Measurements from ENCODE around the gene COQ10A. TPM values are rescaled to one million over a fixed set of nuclear protein-coding genes. Genes with fewer than 3 reads are reported as not detected.
A peak's percentile ranks its signal among the peaks of the same experiment; 100 is the strongest.

COQ10A gene
- total and polyA plus RNA-seq, 2 of the 13 experiments (the other 11 are each of a cell fraction or from before 2014, with no cell fraction given), result 21.0 to 37.3 TPM

DNA sequence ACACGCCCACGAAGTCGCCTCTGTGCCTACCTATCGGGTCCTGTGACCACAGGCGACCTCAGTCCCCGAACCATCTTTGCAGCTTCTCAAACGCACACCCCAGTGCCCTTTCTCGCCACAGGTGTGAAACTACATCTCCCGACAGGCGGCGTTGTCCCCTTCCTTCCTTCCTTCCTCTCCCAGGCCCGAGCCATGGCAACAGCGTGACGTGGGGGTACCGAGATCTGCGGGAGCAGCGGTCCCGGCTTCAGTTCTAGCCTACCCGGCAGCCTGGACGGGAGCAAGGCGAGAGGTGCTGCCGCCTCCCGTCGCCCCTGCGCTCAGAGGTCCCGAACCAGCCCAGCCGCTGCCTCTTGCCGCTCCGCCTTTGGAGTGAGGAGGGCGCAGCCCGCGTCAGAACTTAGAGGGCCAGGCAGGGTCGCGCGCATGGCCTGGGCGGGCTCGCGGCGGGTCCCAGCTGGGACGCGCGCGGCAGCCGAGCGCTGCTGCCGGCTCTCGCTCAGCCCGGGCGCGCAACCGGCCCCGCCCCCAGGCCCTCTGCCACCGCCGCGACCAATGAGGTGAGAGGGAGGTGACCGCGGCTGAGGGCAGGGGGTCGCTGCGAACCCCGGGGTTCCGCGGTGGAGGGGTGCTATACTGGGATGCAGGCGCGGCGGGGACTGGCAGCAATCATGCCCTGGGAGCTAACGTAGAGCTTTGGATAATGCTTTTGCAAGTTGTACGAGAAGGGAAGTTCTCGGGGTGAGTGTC, at the start of gene COQ10A (continued):
- TF ChIP-seq, protein P1, sequence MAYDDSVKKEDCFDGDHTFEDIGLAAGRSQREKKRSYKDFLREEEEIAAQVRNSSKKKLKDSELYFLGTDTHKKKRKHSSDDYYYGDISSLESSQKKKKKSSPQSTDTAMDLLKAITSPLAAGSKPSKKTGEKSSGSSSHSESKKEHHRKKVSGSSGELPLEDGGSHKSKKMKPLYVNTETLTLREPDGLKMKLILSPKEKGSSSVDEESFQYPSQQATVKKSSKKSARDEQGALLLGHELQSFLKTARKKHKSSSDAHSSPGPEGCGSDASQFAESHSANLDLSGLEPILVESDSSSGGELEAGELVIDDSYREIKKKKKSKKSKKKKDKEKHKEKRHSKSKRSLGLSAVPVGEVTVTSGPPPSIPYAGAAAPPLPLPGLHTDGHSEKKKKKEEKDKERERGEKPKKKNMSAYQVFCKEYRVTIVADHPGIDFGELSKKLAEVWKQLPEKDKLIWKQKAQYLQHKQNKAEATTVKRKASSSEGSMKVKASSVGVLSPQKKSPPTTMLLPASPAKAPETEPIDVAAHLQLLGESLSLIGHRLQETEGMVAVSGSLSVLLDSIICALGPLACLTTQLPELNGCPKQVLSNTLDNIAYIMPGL (CRISPR knock-in tag; IDR thresholded peaks at IDR 0.05; ENCODE audit: borderline replicate concordance in 1 of 2, low read depth in 1 of 2), result peak; percentile 76 to 93
- no peak for TF ChIP-seq EHMT2 (IDR thresholded peaks at IDR 0.05; ENCODE audit: borderline replicate concordance, low read depth, low read length)
- 0 out of 2 replicates have a peak, but pooled peaks have one; percentile 48 for TF ChIP-seq SIX4 (CRISPR knock-in tag; IDR thresholded peaks at IDR 0.05)
- no peak for TF ChIP-seq MAFF (IDR thresholded peaks at IDR 0.05; ENCODE audit: low read depth, low read length)
- TF ChIP-seq, protein P2, sequence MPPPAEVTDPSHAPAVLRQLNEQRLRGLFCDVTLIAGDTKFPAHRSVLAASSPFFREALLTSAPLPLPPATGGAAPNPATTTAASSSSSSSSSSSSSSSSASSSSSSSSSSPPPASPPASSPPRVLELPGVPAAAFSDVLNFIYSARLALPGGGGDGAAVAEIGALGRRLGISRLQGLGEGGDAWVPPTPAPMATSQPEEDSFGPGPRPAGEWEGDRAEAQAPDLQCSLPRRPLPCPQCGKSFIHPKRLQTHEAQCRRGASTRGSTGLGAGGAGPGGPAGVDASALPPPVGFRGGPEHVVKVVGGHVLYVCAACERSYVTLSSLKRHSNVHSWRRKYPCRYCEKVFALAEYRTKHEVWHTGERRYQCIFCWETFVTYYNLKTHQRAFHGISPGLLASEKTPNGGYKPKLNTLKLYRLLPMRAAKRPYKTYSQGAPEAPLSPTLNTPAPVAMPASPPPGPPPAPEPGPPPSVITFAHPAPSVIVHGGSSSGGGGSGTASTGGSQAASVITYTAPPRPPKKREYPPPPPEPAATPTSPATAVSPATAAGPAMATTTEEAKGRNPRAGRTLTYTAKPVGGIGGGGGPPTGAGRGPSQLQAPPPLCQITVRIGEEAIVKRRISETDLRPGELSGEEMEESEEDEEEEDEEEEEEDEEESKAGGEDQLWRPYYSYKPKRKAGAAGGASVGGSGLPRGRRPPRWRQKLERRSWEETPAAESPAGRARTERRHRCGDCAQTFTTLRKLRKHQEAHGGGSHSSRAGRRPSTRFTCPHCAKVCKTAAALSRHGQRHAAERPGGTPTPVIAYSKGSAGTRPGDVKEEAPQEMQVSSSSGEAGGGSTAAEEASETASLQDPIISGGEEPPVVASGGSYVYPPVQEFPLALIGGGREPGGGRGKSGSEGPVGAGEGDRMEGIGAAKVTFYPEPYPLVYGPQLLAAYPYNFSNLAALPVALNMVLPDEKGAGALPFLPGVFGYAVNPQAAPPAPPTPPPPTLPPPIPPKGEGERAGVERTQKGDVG (CRISPR knock-in tag; IDR thresholded peaks at IDR 0.05; ENCODE audit: borderline replicate concordance), result 0 out of 2 replicates have a peak, but pooled peaks have one; percentile 54
- TF ChIP-seq, protein P3, sequence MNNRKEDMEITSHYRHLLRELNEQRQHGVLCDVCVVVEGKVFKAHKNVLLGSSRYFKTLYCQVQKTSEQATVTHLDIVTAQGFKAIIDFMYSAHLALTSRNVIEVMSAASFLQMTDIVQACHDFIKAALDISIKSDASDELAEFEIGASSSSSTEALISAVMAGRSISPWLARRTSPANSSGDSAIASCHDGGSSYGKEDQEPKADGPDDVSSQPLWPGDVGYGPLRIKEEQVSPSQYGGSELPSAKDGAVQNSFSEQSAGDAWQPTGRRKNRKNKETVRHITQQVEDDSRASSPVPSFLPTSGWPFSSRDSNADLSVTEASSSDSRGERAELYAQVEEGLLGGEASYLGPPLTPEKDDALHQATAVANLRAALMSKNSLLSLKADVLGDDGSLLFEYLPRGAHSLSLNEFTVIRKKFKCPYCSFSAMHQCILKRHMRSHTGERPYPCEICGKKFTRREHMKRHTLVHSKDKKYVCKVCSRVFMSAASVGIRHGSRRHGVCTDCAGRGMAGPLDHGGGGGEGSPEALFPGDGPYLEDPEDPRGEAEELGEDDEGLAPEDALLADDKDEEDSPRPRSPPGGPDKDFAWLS (CRISPR knock-in tag; IDR thresholded peaks at IDR 0.05; ENCODE audit: borderline replicate concordance), result no peak
- TF ChIP-seq ZBTB21 (CRISPR knock-in tag; IDR thresholded peaks at IDR 0.05), result no peak
- 0 out of 2 replicates have a peak, but pooled peaks have one; percentile 72 for TF ChIP-seq ZNF44 (CRISPR knock-in tag; IDR thresholded peaks at IDR 0.05)
- TF ChIP-seq SALL2 (CRISPR knock-in tag; IDR thresholded peaks at IDR 0.05), result no peak; the same call in none of the 2 replicates
- TF ChIP-seq RBAK (CRISPR knock-in tag; IDR thresholded peaks at IDR 0.05), result no peak
- TF ChIP-seq, protein P4, sequence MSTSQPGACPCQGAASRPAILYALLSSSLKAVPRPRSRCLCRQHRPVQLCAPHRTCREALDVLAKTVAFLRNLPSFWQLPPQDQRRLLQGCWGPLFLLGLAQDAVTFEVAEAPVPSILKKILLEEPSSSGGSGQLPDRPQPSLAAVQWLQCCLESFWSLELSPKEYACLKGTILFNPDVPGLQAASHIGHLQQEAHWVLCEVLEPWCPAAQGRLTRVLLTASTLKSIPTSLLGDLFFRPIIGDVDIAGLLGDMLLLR (CRISPR knock-in tag; IDR thresholded peaks at IDR 0.05), result peak; percentile 56; the same call in 1 of the 2 replicates
- no peak for TF ChIP-seq ZFAT (CRISPR knock-in tag; conservative IDR thresholded peaks at IDR 0.05)
- no peak for TF ChIP-seq ZNF20 (CRISPR knock-in tag; IDR thresholded peaks at IDR 0.05)
- TF ChIP-seq, protein P5, sequence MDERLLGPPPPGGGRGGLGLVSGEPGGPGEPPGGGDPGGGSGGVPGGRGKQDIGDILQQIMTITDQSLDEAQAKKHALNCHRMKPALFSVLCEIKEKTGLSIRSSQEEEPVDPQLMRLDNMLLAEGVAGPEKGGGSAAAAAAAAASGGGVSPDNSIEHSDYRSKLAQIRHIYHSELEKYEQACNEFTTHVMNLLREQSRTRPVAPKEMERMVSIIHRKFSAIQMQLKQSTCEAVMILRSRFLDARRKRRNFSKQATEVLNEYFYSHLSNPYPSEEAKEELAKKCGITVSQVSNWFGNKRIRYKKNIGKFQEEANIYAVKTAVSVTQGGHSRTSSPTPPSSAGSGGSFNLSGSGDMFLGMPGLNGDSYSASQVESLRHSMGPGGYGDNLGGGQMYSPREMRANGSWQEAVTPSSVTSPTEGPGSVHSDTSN (CRISPR knock-in tag; IDR thresholded peaks at IDR 0.05), result no peak
- TF ChIP-seq ZSCAN9 (CRISPR knock-in tag; IDR thresholded peaks at IDR 0.05; ENCODE audit: borderline replicate concordance), result no peak
- no peak for TF ChIP-seq NFE2 (CRISPR knock-in tag; IDR thresholded peaks at IDR 0.05)
- TF ChIP-seq RFX5 (IDR thresholded peaks at IDR 0.05; ENCODE audit: low read depth, low read length), result peak; percentile 92
- TF ChIP-seq, protein P6, sequence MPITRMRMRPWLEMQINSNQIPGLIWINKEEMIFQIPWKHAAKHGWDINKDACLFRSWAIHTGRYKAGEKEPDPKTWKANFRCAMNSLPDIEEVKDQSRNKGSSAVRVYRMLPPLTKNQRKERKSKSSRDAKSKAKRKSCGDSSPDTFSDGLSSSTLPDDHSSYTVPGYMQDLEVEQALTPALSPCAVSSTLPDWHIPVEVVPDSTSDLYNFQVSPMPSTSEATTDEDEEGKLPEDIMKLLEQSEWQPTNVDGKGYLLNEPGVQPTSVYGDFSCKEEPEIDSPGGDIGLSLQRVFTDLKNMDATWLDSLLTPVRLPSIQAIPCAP (CRISPR knock-in tag; IDR thresholded peaks at IDR 0.05; ENCODE audit: low read depth), result 0 out of 2 replicates have a peak, but pooled peaks have one; percentile 54
- no peak for TF ChIP-seq PRMT3 (CRISPR knock-in tag; IDR thresholded peaks at IDR 0.05; ENCODE audit: borderline replicate concordance, low read depth)

All from HepG2 (cell line).